Pancreas (tissue), 10 donors: Measurements from ENCODE around the gene RSPO3. TPM values are rescaled to one million over a fixed set of nuclear protein-coding genes. Genes with fewer than 3 reads are reported as not detected.
"Not testable (repeated sequence)": the region's sequence is repeated elsewhere in the genome, so short reads cannot be mapped to it uniquely, and the experiment has no call there.

Experiments
- ATAC-seq, 4 donors: fragments of 200-7000 bp; cut with Tn5 transposase; one replicate each; pipeline versions ENCODE4 v1.8.0 to v1.9.1; 2020; ENCODE audit warnings: mild to moderate bottlenecking in 4 of 4, moderate library complexity in 4 of 4
- DNase-seq, 6 donors: peaks; one replicate each; pipeline ENCODE4 v3.0.0-alpha.2; 2020
- FAIRE-seq: peaks from 2 replicates; lab custom pipeline; 2012; peaks lifted over from hg19 to GRCh38; lab: Jason Lieb, UNC
- H3K27ac ChIP-seq, 4 donors: fragments of 200-600 bp; sonication (generic); 1 replicate in 3 of 4; 2 replicates in 1 of 4; pipeline versions ENCODE4 v1.5.0 to v1.8.0; 2020
- H3K27me3 ChIP-seq, 4 donors: fragments of 200-600 bp; one replicate each; pipeline ENCODE4 v1.8.0; 2021
- H3K36me3 ChIP-seq, 3 donors: fragments of 200-600 bp; sonication (generic) in 1 of 3; one replicate each; pipeline versions ENCODE4 v1.5.0 to v1.8.0; 2020 to 2021
- H3K4me1 ChIP-seq, 3 donors: fragments of 200-600 bp; one replicate each; pipeline ENCODE4 v1.8.0; 2021
- H3K4me3 ChIP-seq, 4 donors: fragments of 200-600 bp; sonication (generic) in 2 of 4; one replicate each; pipeline versions ENCODE4 v1.5.0 to v1.8.0; 2020 to 2021
- H3K9me3 ChIP-seq, 4 donors: fragments of 200-600 bp; one replicate each; pipeline ENCODE4 v1.8.0; 2021
- CTCF ChIP-seq, 4 donors: fragments of 200-600 bp; sonication (generic) in 3 of 4; IDR thresholded peaks; one replicate each; pipeline versions ENCODE4 v1.5.0 to v1.8.0; 2021; ENCODE audit warnings: antibody characterized with exemption in 4 of 4
- WGBS, 2 donors: extraction: QIAGEN DNeasy Blood & Tissue Kit; methylation state at CpG; one replicate each; pipeline ENCODE4 v1.1.7; 2013; 5-methylcytosine and 5-hydroxymethylcytosine counted together
- intact Hi-C, 3 donors: fragments of 100-400 bp; cut with DNase I; formaldehyde crosslinking; loops; one replicate each; pipeline versions ENCODE4 v1.11.1 to v1.14.2; 2022
- polyA plus RNA-seq, 2 donors: library from polyadenylated mRNA; stranded (reverse); fragments of 200-250 nt; gene quantifications; one replicate each; pipeline ENCODE4 v1.2.3, GENCODE V29; 2013
- total RNA-seq, 6 donors: library from RNA; stranded (reverse); fragmentation: NEBNext Ultra II Directional in 4 of 6; extraction: Animal tissue kit (Norgen Biotek cat#: 25700) in 4 of 6; gene quantifications; one replicate each; pipeline versions ENCODE4 v1.2.1 to v1.2.4, GENCODE V29; 2021 to 2023
- donor health status: healthy with polysubstance abuse.
- donor health status: DM: no; HTN: no; CAD: no; lungs with moderate emphysema.
- donor health status: DM: no; HTN: no; CAD: no.
- donor health status: control.
- donor health status: control.
- donor health status: Bipolar disorder and iron deficiency.
- donor health status: DM: yes; HTN: yes; CAD: no.
- donor health status: DM: no; HTN: no; CAD: no.
- donor health status: DM: no; HTN: no; CAD: no.
- donor health status: DM: yes; HTN: yes; CAD: no.

Gene RSPO3
- total and polyA plus RNA-seq, 8 donors, result 0.14 to 2.3 (median 0.96) TPM

DNA sequence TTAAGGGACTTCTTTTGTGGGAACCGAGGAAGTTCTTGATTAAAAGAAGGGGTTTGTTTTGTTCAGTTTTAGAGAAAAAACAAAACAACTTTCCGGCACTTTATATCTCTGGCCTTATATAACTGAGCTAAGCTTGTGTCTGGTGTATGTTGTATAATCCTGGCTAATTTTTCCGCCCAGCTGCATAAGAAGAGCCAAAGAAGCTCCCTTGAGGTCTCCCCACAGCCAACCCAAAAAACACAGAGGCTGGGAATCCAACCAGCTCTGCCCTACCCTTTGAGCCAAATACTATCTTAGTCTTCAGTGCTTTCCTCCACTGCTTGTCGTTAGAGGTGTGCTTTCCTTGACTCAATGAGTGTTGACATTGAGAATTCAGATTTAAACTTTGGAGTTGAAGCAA, 102.7 kb downstream of the RSPO3 start:
- no peak for TF ChIP-seq CTCF (IDR thresholded peaks at IDR 0.05)
- no peaks in the 10 kb centered on the region for H3K4me1 ChIP-seq
- H3K9me3 ChIP-seq, result no peaks in the 10 kb centered on the region
- no peak for DNase-seq
- no peak for FAIRE-seq
- H3K36me3 ChIP-seq, result no peaks in the 10 kb centered on the region
- intact Hi-C loops, result no loop called here
- ATAC-seq, result no peak
- no peaks in the 10 kb centered on the region for H3K27me3 ChIP-seq
- WGBS, 2 donors, result 67 to 75% methylated on average over 4 of the region's 4 CpGs
- H3K4me3 ChIP-seq, result no peak overlapping the region
- no peak overlapping the region for H3K27ac ChIP-seq

DNA sequence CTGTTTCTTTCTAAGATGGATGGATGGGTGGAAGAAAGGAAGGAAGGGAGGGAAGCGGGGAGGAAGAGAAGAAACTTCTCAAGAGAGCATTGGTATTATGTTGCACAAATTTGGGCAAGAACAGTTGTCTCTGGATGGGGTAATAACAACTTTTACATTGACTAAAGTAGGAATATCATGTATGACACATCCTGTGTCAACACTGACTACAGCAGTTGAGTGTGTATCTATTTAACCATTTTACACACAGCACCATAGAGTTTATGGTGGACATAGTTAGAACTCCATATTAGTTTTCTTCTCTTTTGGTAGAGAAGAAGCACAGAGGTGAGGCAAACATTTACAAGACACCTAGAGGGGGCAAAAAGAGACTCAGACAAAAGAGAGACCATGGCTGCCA, 103.9 kb downstream of the RSPO3 start:
- Histone ChIP-seq H3K9me3 (no peaks in the 10 kb centered on the region), H3K27ac (no peak overlapping the region), H3K36me3 (no peaks in the 10 kb centered on the region), H3K27me3 (no peaks in the 10 kb centered on the region), H3K4me1 (no peaks in the 10 kb centered on the region), H3K4me3 (no peak overlapping the region)
- ATAC-seq, result no peak
- 27 to 58% methylated on average over 1 of the region's 1 CpG for WGBS, 2 donors
- no peak for DNase-seq
- TF ChIP-seq CTCF (IDR thresholded peaks at IDR 0.05), result no peak
- intact Hi-C loops, result no loop called here
- FAIRE-seq, result no peak

GRCh38 chr6:127225497-127225896, 107.0 kb downstream of the RSPO3 start:
- intact Hi-C loops, result no loop called here
- DNase-seq, result no peak
- Histone ChIP-seq H3K36me3 (no peaks in the 10 kb centered on the region), H3K4me1 (no peaks in the 10 kb centered on the region), H3K9me3 (no peaks in the 10 kb centered on the region), H3K27ac (no peak overlapping the region), H3K27me3 (no peaks in the 10 kb centered on the region), H3K4me3 (no peak overlapping the region)
- TF ChIP-seq CTCF (IDR thresholded peaks at IDR 0.05), result no peak
- no peak for ATAC-seq
- 38 to 48% methylated on average over 1 of the region's 1 CpG for WGBS, 2 donors
- no peak for FAIRE-seq

DNA sequence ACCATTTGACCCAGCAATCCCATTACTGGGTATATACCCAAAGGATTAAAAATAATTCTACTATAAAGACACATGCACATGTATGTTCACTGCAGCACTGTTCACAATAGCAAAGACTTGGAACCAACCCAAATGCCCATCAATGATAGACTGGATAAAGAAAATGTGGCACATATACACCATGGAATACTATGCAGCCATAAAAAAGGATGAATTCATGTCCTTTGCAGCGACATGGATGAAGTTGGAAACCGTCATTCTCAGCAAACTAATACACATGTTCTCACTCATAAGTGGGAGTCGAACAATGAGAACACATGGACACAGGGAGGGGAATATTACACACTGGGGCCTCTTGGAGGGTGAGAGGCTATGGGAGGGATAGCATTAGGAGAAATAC, 115.3 kb downstream of the RSPO3 start:
- ATAC-seq, H3K27ac ChIP-seq, H3K27me3 ChIP-seq, H3K36me3 ChIP-seq, H3K4me3 ChIP-seq, DNase-seq, H3K4me1 ChIP-seq, H3K9me3 ChIP-seq, FAIRE-seq, intact Hi-C loops: not testable (repeated sequence)
- 54 to 81% methylated on average over 3 of the region's 3 CpGs for WGBS, 2 donors

DNA sequence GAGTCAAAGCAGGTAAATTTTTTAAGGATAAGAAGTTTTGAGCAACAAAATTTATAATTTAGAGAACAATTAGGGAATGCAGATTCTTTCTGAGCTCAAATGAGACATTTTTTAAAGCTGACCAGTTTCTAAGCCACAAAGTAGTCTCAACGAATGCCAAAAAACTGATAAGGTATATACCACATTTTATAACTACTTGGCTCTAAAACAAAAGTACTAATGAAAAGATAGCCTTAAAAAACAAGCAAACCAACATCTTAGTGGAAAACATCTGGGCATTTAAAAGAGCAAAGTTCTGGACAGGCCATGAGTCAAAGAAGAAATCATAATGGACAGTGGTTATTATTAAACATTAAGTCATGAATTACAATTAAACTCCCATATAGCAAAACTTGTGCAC, 125.0 kb downstream of the RSPO3 start:
- no peak for ATAC-seq
- intact Hi-C loops, result no loop called here
- TF ChIP-seq CTCF (IDR thresholded peaks at IDR 0.05), result no peak
- WGBS, 2 donors, result 46 to 47% methylated on average over 1 of the region's 1 CpG
- Histone ChIP-seq H3K27ac (no peak overlapping the region), H3K27me3 (peaks cover 0 to 3% (median 0%) of the 10 kb centered on the region in 4 donors), H3K36me3 (no peaks in the 10 kb centered on the region), H3K9me3 (no peaks in the 10 kb centered on the region), H3K4me3 (no peak overlapping the region), H3K4me1 (no peaks in the 10 kb centered on the region)
- no peak for FAIRE-seq
- DNase-seq, result no peak

Other genes with a start within 250 kb of the RSPO3 start
- gene RNF146, start 148.2 kb downstream of the RSPO3 start, total RNA-seq, result 10 to 100 TPM in 4 of 6 donors, 1 to 10 TPM in 2; 8.7 to 24.7 (median 13.1) TPM
- gene RNF146, start 148.2 kb downstream of the RSPO3 start, polyA plus RNA-seq, result 10 to 100 TPM; 17.0 to 28.6 TPM
- 10 to 100 TPM; 13.9 to 27.9 (median 21.2) TPM for gene ECHDC1, start 224.9 kb downstream of the RSPO3 start, total RNA-seq
- 10 to 100 TPM; 14.0 to 20.5 TPM for gene ECHDC1, start 224.9 kb downstream of the RSPO3 start, polyA plus RNA-seq